ENCODE data around the gene APC2.
"Not testable (repeated sequence)": the region's sequence is repeated elsewhere in the genome, so short reads cannot be mapped to it uniquely, and the experiment has no call there.

Gene APC2

GRCh38 chr19:1514986-1515721 is 65.2 kb downstream of the APC2 start:
- no peak for DNase-seq

GRCh38 chr19:1516395-1516753 is 66.5 kb downstream of the APC2 start:
- no peak for DNase-seq

- no peak for DNase-seq
Measured at GRCh38 chr19:1518471-1518870, 68.5 kb downstream of the APC2 start.

GRCh38 chr19:1519802-1520201 is 69.9 kb downstream of the APC2 start:
- DNase-seq = not testable (repeated sequence)

- DNase-seq = no peak
Measured at GRCh38 chr19:1520203-1520780, 70.4 kb downstream of the APC2 start.

- DNase-seq = no peak
Measured at GRCh38 chr19:1521636-1522035, 71.7 kb downstream of the APC2 start.

GRCh38 chr19:1522061-1522460 is 72.1 kb downstream of the APC2 start:
- DNase-seq = no peak

GRCh38 chr19:1522838-1523237 is 72.9 kb downstream of the APC2 start:
- DNase-seq = no peak
